HCT116 (cell line): ENCODE results near the gene MARCHF6. TPM values are rescaled to one million over a fixed set of nuclear protein-coding genes. Genes with fewer than 3 reads are reported as not detected.

Source experiments
- ATAC-seq: fragments of 200-7000 bp; cut with Tn5 transposase; 2 replicates; pipeline ENCODE4 v1.9.1; 2020; ENCODE audit warnings: mild to moderate bottlenecking, moderate library complexity
- BruUV-seq: library from RNA; stranded (reverse); fragments of 400-500 nt; replicated peaks from 2 replicates; lab custom pipeline; 2021; lab: Mats Ljungman, UMichigan
- CTCF ChIA-PET: fragments of 300-600 bp; sonication (Branson Sonifier 250); formaldehyde crosslinking; loops from one replicate; lab custom pipeline; 2021; ENCODE audit warnings: antibody characterized with exemption; lab: Charles Lee
- POLR2A ChIA-PET: fragments of 300-600, 350-600 bp; sonication (Branson Sonifier 250); formaldehyde crosslinking; loops from one replicate; lab custom pipeline; 2021; ENCODE audit warnings: antibody characterized with exemption; lab: Charles Lee
- RAD21 ChIA-PET, 2 experiments: fragments of 300-600 bp; sonication (Branson Sonifier 250); formaldehyde crosslinking; loops; one replicate each; lab custom pipeline; 2023; ENCODE audit warnings: low total read pairs in 2 of 2; ENCODE audit not compliant: uncharacterized antibody in 2 of 2, unreplicated experiment in 2 of 2, low non-redundant PET in 1 of 2; lab: Charles Lee
- DNase-seq: peaks from one replicate; pipeline ENCODE4 v3.0.0-alpha.2; 2010; ENCODE audit warnings: low read depth, low spot score
- H2AFZ ChIP-seq: fragments of 200-600 bp; shearing (Covaris generic), sonication (generic); 2 replicates; pipeline ENCODE4 v1.6.1; 2017; ENCODE audit warnings: low read depth, mixed run types, mixed read lengths, antibody characterized with exemption, low read length; ENCODE audit not compliant: poor library complexity, severe bottlenecking
- H3K27ac ChIP-seq: 2 replicates; pipeline ENCODE4 v1.5.1; 2012; ENCODE audit warnings: low read depth, low read length
- H3K27me3 ChIP-seq: fragments of 200-600 bp; sonication (generic); 2 replicates; pipeline ENCODE4 v1.6.1; 2016; ENCODE audit warnings: mixed run types, low read length, mixed read lengths; ENCODE audit not compliant: insufficient read depth
- H3K36me3 ChIP-seq, 2 experiments: fragments of 200-500 bp in 1 of 2; fragments of 200-600 bp in 1 of 2; sonication (Bioruptor generic) in 1 of 2; sonication (generic) in 1 of 2; 2 replicates each; pipeline versions ENCODE4 v1.5.1 to v1.6.1; 2014 to 2016; ENCODE audit warnings: low read length in 2 of 2, inconsistent platforms in 1 of 2, mixed read lengths in 1 of 2, mixed run types in 1 of 2; ENCODE audit not compliant: insufficient read depth in 2 of 2, control insufficient read depth in 1 of 2
- H3K4me1 ChIP-seq, 2 experiments: fragments of 200-600 bp in 1 of 2; sonication (generic) in 1 of 2; 2 replicates each; pipeline versions ENCODE4 v1.5.1 to v1.6.1; 2012 to 2017; ENCODE audit warnings: low read length in 2 of 2, inconsistent platforms in 1 of 2, mild to moderate bottlenecking in 1 of 2, mixed read lengths in 1 of 2, mixed run types in 1 of 2, moderate library complexity in 1 of 2; ENCODE audit not compliant: insufficient read depth in 2 of 2, control insufficient read depth in 1 of 2
- H3K4me2 ChIP-seq: fragments of 200-600 bp; sonication (generic); 2 replicates; pipeline ENCODE4 v1.6.1; 2017; ENCODE audit warnings: mixed run types, low read length, mixed read lengths
- H3K4me3 ChIP-seq, 2 experiments: fragments of 200-600 bp in 1 of 2; sonication (generic) in 1 of 2; replicated peaks in 1 of 2; 2 replicates each; pipeline ENCODE4 v1.5.1; 2011 to 2016; ENCODE audit warnings: low read length in 2 of 2, control low read depth in 1 of 2, low read depth in 1 of 2, mild to moderate bottlenecking in 1 of 2, mixed read lengths in 1 of 2, mixed run types in 1 of 2
- H3K79me2 ChIP-seq: fragments of 200-600 bp; sonication (generic); 2 replicates; pipeline ENCODE4 v1.6.1; 2017; ENCODE audit warnings: mild to moderate bottlenecking, mixed run types, low read length, moderate library complexity, mixed read lengths; ENCODE audit not compliant: insufficient read depth
- H3K9ac ChIP-seq: fragments of 200-600 bp; sonication (generic); 2 replicates; pipeline ENCODE4 v1.6.1; 2016; ENCODE audit warnings: low read length, mixed read lengths
- H3K9me2 ChIP-seq: fragments of 200-600 bp; sonication (generic), shearing (Covaris generic); 2 replicates; pipeline ENCODE4 v1.6.1; 2017; ENCODE audit warnings: mixed run types, mild to moderate bottlenecking, moderate library complexity; ENCODE audit not compliant: insufficient read depth
- H3K9me3 ChIP-seq, 2 experiments: fragments of 200-500 bp in 1 of 2; fragments of 200-600 bp in 1 of 2; sonication (Bioruptor generic) in 1 of 2; sonication (generic) in 1 of 2; 2 replicates each; pipeline ENCODE4 v1.6.1; 2014 to 2017; ENCODE audit warnings: low read length in 2 of 2, mixed read lengths in 2 of 2, inconsistent platforms in 1 of 2, low read depth in 1 of 2, mild to moderate bottlenecking in 1 of 2, mixed run types in 1 of 2, moderate library complexity in 1 of 2; ENCODE audit not compliant: control insufficient read depth in 1 of 2, insufficient read depth in 1 of 2
- H4K20me1 ChIP-seq: fragments of 200-600 bp; sonication (generic), shearing (Covaris generic); 2 replicates; pipeline ENCODE4 v1.6.1; 2017; ENCODE audit warnings: mixed run types, mild to moderate bottlenecking, moderate library complexity; ENCODE audit not compliant: insufficient read depth
- CBX3 ChIP-seq: IDR thresholded peaks from 2 replicates; pipeline ENCODE4 v1.6.1; 2012; ENCODE audit warnings: low read depth
- CEBPB ChIP-seq: IDR thresholded peaks from 2 replicates; pipeline ENCODE4 v1.6.1; 2012; ENCODE audit warnings: low read depth
- ELF1 ChIP-seq: IDR thresholded peaks from 2 replicates; pipeline ENCODE4 v1.6.1; 2012; ENCODE audit warnings: low read depth, borderline replicate concordance
- EZH2 ChIP-seq: fragments of 200-600 bp; sonication (generic); IDR thresholded peaks from 2 replicates; pipeline ENCODE4 v1.6.1; 2017; ENCODE audit warnings: antibody characterized with exemption, mixed run types
- EZH2phosphoT487 ChIP-seq: fragments of 200-600 bp; IDR thresholded peaks from 2 replicates; pipeline ENCODE4 v1.6.1; 2018; ENCODE audit warnings: antibody characterized with exemption, borderline replicate concordance
- FOSL1 ChIP-seq: IDR thresholded peaks from 2 replicates; pipeline ENCODE4 v1.6.1; 2012; ENCODE audit warnings: low read depth
- JUND ChIP-seq: IDR thresholded peaks from 2 replicates; pipeline ENCODE4 v1.6.1; 2012
- POLR2A ChIP-seq: IDR thresholded peaks from 2 replicates; pipeline ENCODE4 v1.7.0; 2011; ENCODE audit warnings: borderline replicate concordance; ENCODE audit not compliant: insufficient read depth, insufficient read length; ENCODE audit errors: extremely low read depth
- SIN3A ChIP-seq: IDR thresholded peaks from 2 replicates; pipeline ENCODE4 v1.6.1; 2012; ENCODE audit warnings: low read depth
- SP1 ChIP-seq: IDR thresholded peaks from 2 replicates; pipeline ENCODE4 v1.6.1; 2012; ENCODE audit warnings: low read depth
- SRF ChIP-seq: IDR thresholded peaks from 2 replicates; pipeline ENCODE4 v1.6.1; 2012; ENCODE audit warnings: low read depth
- ZFX ChIP-seq: fragments of 450-650 bp; IDR thresholded peaks from 2 replicates; pipeline ENCODE4 v1.6.1; 2017
- ZNF274 ChIP-seq: fragments of 200-500 bp; sonication (Bioruptor generic); IDR thresholded peaks from 2 replicates; pipeline ENCODE4 v1.6.1; 2014; ENCODE audit warnings: mild to moderate bottlenecking, low read depth, low read length, inconsistent platforms
- intact Hi-C: fragments of 100-400 bp; cut with micrococcal nuclease; formaldehyde crosslinking; loops from 2 replicates; pipeline ENCODE4 v1.10.0; 2022
- total RNA-seq: library from RNA; stranded (reverse); gene quantifications from one replicate; pipeline ENCODE4 v1.2.1, GENCODE V29; 2021; ENCODE audit not compliant: unreplicated experiment
- TF ChIP-seq, protein P1 (sequence below): IDR thresholded peaks from 2 replicates; pipeline ENCODE4 v1.6.1; 2012
- TF ChIP-seq, protein P2 (sequence below), 3 experiments: fragments of 200-600 bp in 1 of 3; sonication (generic) in 1 of 3; IDR thresholded peaks in 2 of 3; conservative IDR thresholded peaks in 1 of 3; 2 replicates each; pipeline ENCODE4 v1.5.1; 2012 to 2017; ENCODE audit warnings: low read depth in 2 of 3, low read length in 2 of 3, antibody characterized with exemption in 1 of 3, borderline replicate concordance in 1 of 3, control low read depth in 1 of 3, mild to moderate bottlenecking in 1 of 3, mixed read lengths in 1 of 3, mixed run types in 1 of 3, moderate library complexity in 1 of 3; ENCODE audit not compliant: insufficient read depth in 1 of 3
- TF ChIP-seq, protein P3 (sequence below): IDR thresholded peaks from 2 replicates; pipeline ENCODE4 v1.6.1; 2012

Gene MARCHF6
- total RNA-seq, 1 experiment from 2014 or later: 144 TPM

DNA sequence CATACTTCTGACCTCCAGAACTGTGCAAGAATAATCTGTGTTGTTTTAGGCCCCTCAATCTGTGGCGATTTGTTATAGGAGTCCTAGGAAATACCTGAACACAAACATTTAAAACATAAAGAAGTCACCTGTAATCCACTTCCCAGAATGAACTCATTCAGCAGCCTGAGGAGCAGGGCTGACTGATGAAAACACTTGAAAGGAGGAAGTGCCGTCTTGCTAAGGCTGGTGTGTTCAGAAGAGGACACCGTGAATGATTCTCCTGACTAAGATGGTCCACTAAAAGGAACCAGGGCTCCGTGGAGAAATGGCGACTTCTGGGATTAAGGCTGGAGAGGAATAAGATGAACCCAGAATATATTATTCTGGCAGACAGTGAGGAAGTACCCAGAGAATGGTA is 18.7 kb upstream of the MARCHF6 start:
- no peaks in the 10 kb centered on the region for H3K4me1 ChIP-seq
- no peaks in the 10 kb centered on the region for H4K20me1 ChIP-seq
- no peaks in the 10 kb centered on the region for H3K79me2 ChIP-seq
- H3K27ac ChIP-seq: no peak overlapping the region
- ChIA-PET RAD21 (no interaction called here), POLR2A (no interaction called here), CTCF (no interaction called here)
- no peak overlapping the region for H3K4me3 ChIP-seq
- DNase-seq (no peak), ATAC-seq (no peak)
- H3K4me2 ChIP-seq: no peak overlapping the region
- no peaks in the 10 kb centered on the region for H3K9me2 ChIP-seq
- H3K36me3 ChIP-seq: no peaks in the 10 kb centered on the region
- no peak overlapping the region for H3K9ac ChIP-seq
- BruUV-seq: no TSS peak
- H3K9me3 ChIP-seq: no peaks in the 10 kb centered on the region
- peaks cover 6% of the 10 kb centered on the region; the same call in 1 of the 2 replicates for H3K27me3 ChIP-seq
- TF ChIP-seq ZFX (no peak), JUND (no peak), ZNF274 (no peak), FOSL1 (no peak), ELF1 (no peak), CEBPB (no peak), SRF (no peak), SP1 (no peak), POLR2A (no peak), EZH2 (no peak), CBX3 (no peak), EZH2phosphoT487 (no peak), SIN3A (no peak)
- TF ChIP-seq, protein P1, sequence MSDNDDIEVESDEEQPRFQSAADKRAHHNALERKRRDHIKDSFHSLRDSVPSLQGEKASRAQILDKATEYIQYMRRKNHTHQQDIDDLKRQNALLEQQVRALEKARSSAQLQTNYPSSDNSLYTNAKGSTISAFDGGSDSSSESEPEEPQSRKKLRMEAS: no peak
- TF ChIP-seq, protein P2, sequence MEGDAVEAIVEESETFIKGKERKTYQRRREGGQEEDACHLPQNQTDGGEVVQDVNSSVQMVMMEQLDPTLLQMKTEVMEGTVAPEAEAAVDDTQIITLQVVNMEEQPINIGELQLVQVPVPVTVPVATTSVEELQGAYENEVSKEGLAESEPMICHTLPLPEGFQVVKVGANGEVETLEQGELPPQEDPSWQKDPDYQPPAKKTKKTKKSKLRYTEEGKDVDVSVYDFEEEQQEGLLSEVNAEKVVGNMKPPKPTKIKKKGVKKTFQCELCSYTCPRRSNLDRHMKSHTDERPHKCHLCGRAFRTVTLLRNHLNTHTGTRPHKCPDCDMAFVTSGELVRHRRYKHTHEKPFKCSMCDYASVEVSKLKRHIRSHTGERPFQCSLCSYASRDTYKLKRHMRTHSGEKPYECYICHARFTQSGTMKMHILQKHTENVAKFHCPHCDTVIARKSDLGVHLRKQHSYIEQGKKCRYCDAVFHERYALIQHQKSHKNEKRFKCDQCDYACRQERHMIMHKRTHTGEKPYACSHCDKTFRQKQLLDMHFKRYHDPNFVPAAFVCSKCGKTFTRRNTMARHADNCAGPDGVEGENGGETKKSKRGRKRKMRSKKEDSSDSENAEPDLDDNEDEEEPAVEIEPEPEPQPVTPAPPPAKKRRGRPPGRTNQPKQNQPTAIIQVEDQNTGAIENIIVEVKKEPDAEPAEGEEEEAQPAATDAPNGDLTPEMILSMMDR (IDR thresholded peaks at IDR 0.05 in 2 of 3, conservative IDR thresholded peaks at IDR 0.05 in 1 of 3; ENCODE audit: borderline replicate concordance in 1 of 3, insufficient read depth in 1 of 3, low read depth in 2 of 3, low read length in 2 of 3): no peak
- TF ChIP-seq, protein P3, sequence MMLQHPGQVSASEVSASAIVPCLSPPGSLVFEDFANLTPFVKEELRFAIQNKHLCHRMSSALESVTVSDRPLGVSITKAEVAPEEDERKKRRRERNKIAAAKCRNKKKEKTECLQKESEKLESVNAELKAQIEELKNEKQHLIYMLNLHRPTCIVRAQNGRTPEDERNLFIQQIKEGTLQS: no peak
- intact Hi-C loops: no loop called here
- H2AFZ ChIP-seq: no peak overlapping the region
